ENCODE measurements around the gene RAP1GAP2.

Gene RAP1GAP2

DNA sequence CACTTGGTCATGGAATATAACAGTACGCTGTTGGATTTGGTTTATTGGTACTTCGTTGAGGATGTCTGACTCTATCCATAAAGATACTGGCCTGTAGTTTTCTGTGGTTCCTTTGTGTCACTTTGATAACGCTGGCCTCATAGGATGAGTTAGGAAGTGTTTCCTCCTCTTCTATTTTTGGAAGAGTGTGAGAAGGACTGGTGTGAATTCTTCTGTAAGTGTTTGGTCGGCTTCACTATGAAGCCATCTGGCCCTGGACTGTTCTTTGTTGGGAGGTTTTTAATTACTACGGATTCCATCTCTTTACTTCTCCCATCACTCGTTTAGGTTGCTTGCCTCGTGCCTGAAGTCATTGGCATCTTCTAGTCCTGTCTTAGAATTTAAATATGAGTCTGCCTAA is 149.9 kb downstream of the RAP1GAP2 start:
- no peak for ATAC-seq
- TF ChIP-seq ZNF70 (CRISPR knock-in tag; IDR thresholded peaks at IDR 0.05) (no peak), ZFP30 (CRISPR knock-in tag; IDR thresholded peaks at IDR 0.05) (no peak), ESRRG (CRISPR knock-in tag; IDR thresholded peaks at IDR 0.05) (no peak), CSDC2 (CRISPR knock-in tag; IDR thresholded peaks at IDR 0.05) (no peak), ISL1 (CRISPR knock-in tag; IDR thresholded peaks at IDR 0.05) (no peak), RARB (CRISPR knock-in tag; IDR thresholded peaks at IDR 0.05) (no peak), BACH2 (CRISPR knock-in tag; IDR thresholded peaks at IDR 0.05; ENCODE audit: borderline replicate concordance) (no peak), PPARA (CRISPR knock-in tag; IDR thresholded peaks at IDR 0.05; ENCODE audit: borderline replicate concordance) (no peak), ZNF565 (CRISPR knock-in tag; conservative IDR thresholded peaks at IDR 0.05; ENCODE audit: low read depth) (no peak), TCF4 (CRISPR knock-in tag; IDR thresholded peaks at IDR 0.05; ENCODE audit: borderline replicate concordance) (no peak), PATZ1 (CRISPR knock-in tag; IDR thresholded peaks at IDR 0.05; ENCODE audit: borderline replicate concordance) (no peak)

GRCh38 chr17:2947588-2947950 is 151.3 kb downstream of the RAP1GAP2 start:
- no peak for ATAC-seq

DNA sequence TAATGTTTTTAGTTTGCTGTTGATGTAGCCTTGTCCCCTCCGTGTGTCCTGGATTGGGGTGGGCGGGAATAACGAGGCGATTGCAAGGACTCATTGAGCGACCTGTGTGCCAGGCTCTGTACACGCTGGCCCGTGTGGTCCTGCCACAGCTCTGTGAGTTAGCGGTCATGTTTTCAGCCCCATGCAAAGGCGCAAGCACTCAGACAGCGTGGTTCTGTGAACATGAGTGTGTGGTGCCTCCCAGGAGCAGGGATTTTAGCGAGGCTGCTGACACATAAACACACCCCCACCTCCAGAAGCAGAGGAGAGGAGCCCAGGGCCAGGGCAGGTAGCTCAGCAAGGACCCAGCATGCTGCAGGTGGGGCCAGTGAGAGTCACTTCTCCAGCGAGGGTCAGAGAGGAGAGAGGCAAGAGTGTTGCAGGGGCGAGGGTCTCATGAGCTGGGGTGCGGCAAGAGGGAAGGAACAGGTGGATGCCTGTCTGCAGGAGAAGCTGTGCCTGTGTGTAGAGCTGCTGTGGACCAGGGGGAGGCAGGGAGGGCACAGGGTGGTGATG is 151.8 kb downstream of the RAP1GAP2 start:
- ATAC-seq = no peak
- no peak for TF ChIP-seq RARB (CRISPR knock-in tag; IDR thresholded peaks at IDR 0.05)
- no peak for TF ChIP-seq BACH2 (CRISPR knock-in tag; IDR thresholded peaks at IDR 0.05; ENCODE audit: borderline replicate concordance)
- no peak for TF ChIP-seq ZC3H10 (CRISPR knock-in tag; IDR thresholded peaks at IDR 0.05)
- no peak for TF ChIP-seq ZFP3 (CRISPR knock-in tag; IDR thresholded peaks at IDR 0.05)
- TF ChIP-seq POU6F1 (CRISPR knock-in tag; IDR thresholded peaks at IDR 0.05; ENCODE audit: borderline replicate concordance, low read depth) = no peak
- TF ChIP-seq CSDC2 (CRISPR knock-in tag; IDR thresholded peaks at IDR 0.05) = no peak
- TF ChIP-seq PATZ1 (CRISPR knock-in tag; IDR thresholded peaks at IDR 0.05; ENCODE audit: borderline replicate concordance) = no peak
- TF ChIP-seq, protein P1, sequence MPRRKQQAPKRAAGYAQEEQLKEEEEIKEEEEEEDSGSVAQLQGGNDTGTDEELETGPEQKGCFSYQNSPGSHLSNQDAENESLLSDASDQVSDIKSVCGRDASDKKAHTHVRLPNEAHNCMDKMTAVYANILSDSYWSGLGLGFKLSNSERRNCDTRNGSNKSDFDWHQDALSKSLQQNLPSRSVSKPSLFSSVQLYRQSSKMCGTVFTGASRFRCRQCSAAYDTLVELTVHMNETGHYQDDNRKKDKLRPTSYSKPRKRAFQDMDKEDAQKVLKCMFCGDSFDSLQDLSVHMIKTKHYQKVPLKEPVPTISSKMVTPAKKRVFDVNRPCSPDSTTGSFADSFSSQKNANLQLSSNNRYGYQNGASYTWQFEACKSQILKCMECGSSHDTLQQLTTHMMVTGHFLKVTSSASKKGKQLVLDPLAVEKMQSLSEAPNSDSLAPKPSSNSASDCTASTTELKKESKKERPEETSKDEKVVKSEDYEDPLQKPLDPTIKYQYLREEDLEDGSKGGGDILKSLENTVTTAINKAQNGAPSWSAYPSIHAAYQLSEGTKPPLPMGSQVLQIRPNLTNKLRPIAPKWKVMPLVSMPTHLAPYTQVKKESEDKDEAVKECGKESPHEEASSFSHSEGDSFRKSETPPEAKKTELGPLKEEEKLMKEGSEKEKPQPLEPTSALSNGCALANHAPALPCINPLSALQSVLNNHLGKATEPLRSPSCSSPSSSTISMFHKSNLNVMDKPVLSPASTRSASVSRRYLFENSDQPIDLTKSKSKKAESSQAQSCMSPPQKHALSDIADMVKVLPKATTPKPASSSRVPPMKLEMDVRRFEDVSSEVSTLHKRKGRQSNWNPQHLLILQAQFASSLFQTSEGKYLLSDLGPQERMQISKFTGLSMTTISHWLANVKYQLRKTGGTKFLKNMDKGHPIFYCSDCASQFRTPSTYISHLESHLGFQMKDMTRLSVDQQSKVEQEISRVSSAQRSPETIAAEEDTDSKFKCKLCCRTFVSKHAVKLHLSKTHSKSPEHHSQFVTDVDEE (CRISPR knock-in tag; IDR thresholded peaks at IDR 0.05) = no peak
- TF ChIP-seq, protein P2, sequence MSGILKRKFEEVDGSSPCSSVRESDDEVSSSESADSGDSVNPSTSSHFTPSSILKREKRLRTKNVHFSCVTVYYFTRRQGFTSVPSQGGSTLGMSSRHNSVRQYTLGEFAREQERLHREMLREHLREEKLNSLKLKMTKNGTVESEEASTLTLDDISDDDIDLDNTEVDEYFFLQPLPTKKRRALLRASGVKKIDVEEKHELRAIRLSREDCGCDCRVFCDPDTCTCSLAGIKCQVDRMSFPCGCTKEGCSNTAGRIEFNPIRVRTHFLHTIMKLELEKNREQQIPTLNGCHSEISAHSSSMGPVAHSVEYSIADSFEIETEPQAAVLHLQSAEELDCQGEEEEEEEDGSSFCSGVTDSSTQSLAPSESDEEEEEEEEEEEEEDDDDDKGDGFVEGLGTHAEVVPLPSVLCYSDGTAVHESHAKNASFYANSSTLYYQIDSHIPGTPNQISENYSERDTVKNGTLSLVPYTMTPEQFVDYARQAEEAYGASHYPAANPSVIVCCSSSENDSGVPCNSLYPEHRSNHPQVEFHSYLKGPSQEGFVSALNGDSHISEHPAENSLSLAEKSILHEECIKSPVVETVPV (CRISPR knock-in tag; IDR thresholded peaks at IDR 0.05) = no peak
- no peak for TF ChIP-seq SNAI2 (CRISPR knock-in tag; IDR thresholded peaks at IDR 0.05)
- no peak for TF ChIP-seq GLIS3 (CRISPR knock-in tag; IDR thresholded peaks at IDR 0.05)
- TF ChIP-seq ARNTL (CRISPR knock-in tag; IDR thresholded peaks at IDR 0.05; ENCODE audit: borderline replicate concordance, low read depth) = no peak
- no peak for TF ChIP-seq ESRRG (CRISPR knock-in tag; IDR thresholded peaks at IDR 0.05)

More at GRCh38 chr17:2947588-2947950, 151.3 kb downstream of the RAP1GAP2 start:
- no peak for TF ChIP-seq ESRRG (CRISPR knock-in tag; IDR thresholded peaks at IDR 0.05)
- TF ChIP-seq ZC3H10 (CRISPR knock-in tag; IDR thresholded peaks at IDR 0.05) = no peak
- no peak for TF ChIP-seq ARNTL (CRISPR knock-in tag; IDR thresholded peaks at IDR 0.05; ENCODE audit: borderline replicate concordance, low read depth)
- TF ChIP-seq GLIS3 (CRISPR knock-in tag; IDR thresholded peaks at IDR 0.05) = no peak
- no peak for TF ChIP-seq SNAI2 (CRISPR knock-in tag; IDR thresholded peaks at IDR 0.05)
